COLO829 (cell line): ENCODE results near the gene KIF25.

Experiments used
- DNase-seq: peaks from one replicate; pipeline ENCODE4 v3.0.0; 2012; ENCODE audit warnings: low spot score

The KIF25 gene

GRCh38 chr6:168089186-168090063, 92.0 kb downstream of the KIF25 start:
- no peak for DNase-seq

- no peak for DNase-seq
Measured at GRCh38 chr6:168090064-168090690, 92.7 kb downstream of the KIF25 start.

- no peak for DNase-seq
Measured at GRCh38 chr6:168090706-168091105, 93.2 kb downstream of the KIF25 start.

- DNase-seq, result no peak
Measured at GRCh38 chr6:168091381-168092264, 94.2 kb downstream of the KIF25 start.

- DNase-seq, result no peak
Measured at GRCh38 chr6:168092541-168092940, 95.1 kb downstream of the KIF25 start.

GRCh38 chr6:168093071-168093505, 95.6 kb downstream of the KIF25 start:
- DNase-seq, result no peak

- DNase-seq, result no peak
Measured at GRCh38 chr6:168093634-168094033, 96.2 kb downstream of the KIF25 start.
